ENCODE measurements around the gene PLEKHG5.
"Not testable (repeated sequence)": the region's sequence is repeated elsewhere in the genome, so short reads cannot be mapped to it uniquely, and the experiment has no call there.

Gene PLEKHG5

GRCh38 chr1:6450943-6451373, 40.5 kb downstream of the PLEKHG5 start:
- intact Hi-C loops (cut with DNase I; ENCODE audit: low total_unique reads), result no loop called here
- DNase-seq, result no peak
- no peak for TF ChIP-seq CTCF (IDR thresholded peaks at IDR 0.05)
- H3K9me3 ChIP-seq, result no peaks in the 10 kb centered on the region
- no peak overlapping the region for H3K27ac ChIP-seq
- no peak overlapping the region for H3K4me3 ChIP-seq
- H3K36me3 ChIP-seq, result no peaks in the 10 kb centered on the region
- H3K4me1 ChIP-seq, result peaks cover 0 to 41% (median 29%) of the 10 kb centered on the region in 4 donors
- peaks cover 0 to 97% of the 10 kb centered on the region in 2 donors for H3K27me3 ChIP-seq

DNA sequence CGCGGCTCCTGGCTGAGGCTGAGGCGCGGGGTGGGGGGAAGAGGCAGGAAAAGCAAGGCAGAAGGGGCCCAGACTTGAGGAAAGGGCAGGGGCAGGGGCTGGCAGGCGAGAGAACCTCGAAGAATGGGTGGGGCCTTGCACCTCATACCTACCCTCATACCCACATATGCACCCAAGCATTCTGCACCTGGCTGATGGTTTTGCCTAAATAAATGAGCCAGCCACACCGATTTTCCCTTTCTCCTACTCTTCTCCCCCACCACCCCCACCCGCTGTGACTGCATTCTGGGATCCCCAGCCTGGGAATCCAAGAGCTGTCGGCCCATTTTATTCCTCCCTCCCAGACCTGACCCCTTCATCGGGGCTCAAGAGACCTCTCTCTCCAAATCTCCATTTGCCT, 41.0 kb downstream of the PLEKHG5 start:
- H3K4me1 ChIP-seq, result peaks cover 0 to 39% (median 29%) of the 10 kb centered on the region in 4 donors
- H3K9me3 ChIP-seq; H3K36me3 ChIP-seq; DNase-seq; H3K27ac ChIP-seq; H3K4me3 ChIP-seq; intact Hi-C loops (cut with DNase I; ENCODE audit: low total_unique reads): not testable (repeated sequence)
- H3K27me3 ChIP-seq, result peaks cover 0 to 92% of the 10 kb centered on the region in 2 donors

DNA sequence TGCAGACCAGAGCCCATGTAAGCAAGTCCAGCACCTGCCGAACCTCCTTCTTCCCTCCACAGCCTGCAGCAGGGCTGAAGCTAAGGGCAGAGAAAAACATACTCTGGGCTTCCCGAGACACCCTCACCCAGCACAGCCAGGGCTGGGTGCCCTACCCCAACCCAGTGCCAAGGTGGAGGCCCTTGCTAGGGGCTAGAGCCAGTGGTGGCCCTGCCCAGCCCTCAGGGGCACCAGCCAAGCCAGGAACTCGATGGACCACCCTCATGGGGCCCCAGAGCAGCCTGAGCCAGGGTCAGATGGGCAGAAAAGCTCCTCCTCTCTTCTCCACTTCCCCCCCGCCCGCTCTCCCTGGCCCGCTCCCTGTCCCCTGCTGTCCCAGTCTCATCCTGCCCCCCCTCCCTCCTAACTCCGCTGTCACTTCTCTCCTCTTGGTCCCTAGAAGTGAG, 41.4 kb downstream of the PLEKHG5 start:
- Histone ChIP-seq H3K27me3 (peaks cover 0 to 87% of the 10 kb centered on the region in 2 donors), H3K36me3 (no peaks in the 10 kb centered on the region), H3K9me3 (no peaks in the 10 kb centered on the region), H3K4me1 (peaks cover 0 to 34% (median 29%) of the 10 kb centered on the region in 4 donors), H3K4me3 (no peak overlapping the region), H3K27ac (no peak overlapping the region)
- no peak for DNase-seq
- TF ChIP-seq CTCF (IDR thresholded peaks at IDR 0.05), result no peak
- intact Hi-C loops (cut with DNase I; ENCODE audit: low total_unique reads), result no loop called here

GRCh38 chr1:6448749-6449631, 42.5 kb downstream of the PLEKHG5 start:
- Histone ChIP-seq H3K36me3 (no peaks in the 10 kb centered on the region), H3K27me3 (peaks cover 0 to 84% of the 10 kb centered on the region in 2 donors), H3K4me1 (peaks cover 0 to 25% (median 20%) of the 10 kb centered on the region in 4 donors), H3K9me3 (no peaks in the 10 kb centered on the region), H3K4me3 (peak overlapping the region; percentile 10 to 29), H3K27ac (no peak overlapping the region)
- intact Hi-C loops (cut with DNase I; ENCODE audit: low total_unique reads), result no loop called here
- no peak for DNase-seq
- no peak for TF ChIP-seq CTCF (IDR thresholded peaks at IDR 0.05)

- Histone ChIP-seq H3K4me1 (peaks cover 0 to 25% (median 20%) of the 10 kb centered on the region in 4 donors), H3K4me3 (peak overlapping the region; percentile 10 to 29), H3K9me3 (no peaks in the 10 kb centered on the region), H3K36me3 (no peaks in the 10 kb centered on the region), H3K27ac (no peak overlapping the region), H3K27me3 (peaks cover 0 to 83% of the 10 kb centered on the region in 2 donors)
- TF ChIP-seq CTCF (IDR thresholded peaks at IDR 0.05), result no peak
- no peak for DNase-seq
- intact Hi-C loops (cut with DNase I; ENCODE audit: low total_unique reads), result no loop called here
Measured at GRCh38 chr1:6447818-6448748, 43.4 kb downstream of the PLEKHG5 start.

Measured in tibial artery (tissue), 4 donors.